Measurements from ENCODE around the gene TMTC2. TPM values are rescaled to one million over a fixed set of nuclear protein-coding genes. Genes with fewer than 3 reads are reported as not detected.
"Not testable (repeated sequence)": the region's sequence is repeated elsewhere in the genome, so short reads cannot be mapped to it uniquely, and the experiment has no call there.

The TMTC2 gene
- total and polyA plus RNA-seq, 10 of the 15 experiments (the other 5 are each of a cell fraction or from before 2014, with no cell fraction given) = 0.14 to 9.7 (median 1.2) TPM

- POLR2A ChIA-PET = no interaction called here
- CTCF ChIA-PET = no interaction called here
- H3K9ac ChIP-seq (ENCODE audit: control insufficient read depth, insufficient read depth, low read length) = no peak overlapping the region
- WGBS (ENCODE audit: insufficient coverage, insufficient replicate concordance, low lambda C conversion rate, missing lambda C conversion rate) = 40% methylated on average over 3 of the region's 3 CpGs
- FAIRE-seq = no peak
- BruUV-seq (replicated peaks) = no TSS peak
- in situ Hi-C loops (cut with MboI) (no loop called here), intact Hi-C loops (cut with micrococcal nuclease; ENCODE audit: unreplicated experiment) (no loop called here)
- no peaks in the 10 kb centered on the region for H3K4me1 ChIP-seq (ENCODE audit: control insufficient read depth, insufficient read depth, low read length)
- H3K36me3 ChIP-seq (ENCODE audit: control insufficient read depth in 2 of 2, insufficient read depth in 2 of 2, low read length in 1 of 2) = no peaks in the 10 kb centered on the region
- H3K9me3 ChIP-seq (replicated peaks; ENCODE audit: control insufficient read depth, insufficient read depth, low read length) = no peaks in the 10 kb centered on the region
- SMC1A ChIA-PET (ENCODE audit: uncharacterized antibody, unreplicated experiment) = interaction anchor here (0.6 kb wide), 1 partner anchor 1743 kb away, joined by 3 read pairs; no protein-coding TSS in a partner anchor
- RAD21 ChIA-PET (ENCODE audit: unreplicated experiment) = interaction anchor here (0.7 kb wide), 1 partner anchor 35 kb away, joined by 5 read pairs; no protein-coding TSS in a partner anchor
- H3K79me2 ChIP-seq (ENCODE audit: control insufficient read depth, insufficient read depth, low read length) = no peaks in the 10 kb centered on the region
- H3K4me3 ChIP-seq = no peak overlapping the region
- no peak overlapping the region for H3K27ac ChIP-seq (ENCODE audit: control insufficient read depth, insufficient read depth)
- TF ChIP-seq SP1 (IDR thresholded peaks at IDR 0.05; ENCODE audit: low read depth, low read length) = no peak
- TF ChIP-seq WRNIP1 (IDR thresholded peaks at IDR 0.05; ENCODE audit: borderline replicate concordance, low read depth, low read length) = no peak
- TF ChIP-seq SIX5 (IDR thresholded peaks at IDR 0.05; ENCODE audit: low read depth, low read length, severe bottlenecking) = no peak
- no peak for TF ChIP-seq SMC3 (IDR thresholded peaks at IDR 0.05; ENCODE audit: borderline replicate concordance, low read length)
- no peak for TF ChIP-seq TCF12 (IDR thresholded peaks at IDR 0.05; ENCODE audit: low read depth, low read length)
- TF ChIP-seq SREBF2 (IDR thresholded peaks at IDR 0.05; ENCODE audit: low read length) = no peak
- TF ChIP-seq RELB (IDR thresholded peaks at IDR 0.05; ENCODE audit: low read depth) = no peak
- no peak for TF ChIP-seq MEF2B (IDR thresholded peaks at IDR 0.05; ENCODE audit: partially characterized antibody, poor library complexity, severe bottlenecking)
- TF ChIP-seq, protein P1, sequence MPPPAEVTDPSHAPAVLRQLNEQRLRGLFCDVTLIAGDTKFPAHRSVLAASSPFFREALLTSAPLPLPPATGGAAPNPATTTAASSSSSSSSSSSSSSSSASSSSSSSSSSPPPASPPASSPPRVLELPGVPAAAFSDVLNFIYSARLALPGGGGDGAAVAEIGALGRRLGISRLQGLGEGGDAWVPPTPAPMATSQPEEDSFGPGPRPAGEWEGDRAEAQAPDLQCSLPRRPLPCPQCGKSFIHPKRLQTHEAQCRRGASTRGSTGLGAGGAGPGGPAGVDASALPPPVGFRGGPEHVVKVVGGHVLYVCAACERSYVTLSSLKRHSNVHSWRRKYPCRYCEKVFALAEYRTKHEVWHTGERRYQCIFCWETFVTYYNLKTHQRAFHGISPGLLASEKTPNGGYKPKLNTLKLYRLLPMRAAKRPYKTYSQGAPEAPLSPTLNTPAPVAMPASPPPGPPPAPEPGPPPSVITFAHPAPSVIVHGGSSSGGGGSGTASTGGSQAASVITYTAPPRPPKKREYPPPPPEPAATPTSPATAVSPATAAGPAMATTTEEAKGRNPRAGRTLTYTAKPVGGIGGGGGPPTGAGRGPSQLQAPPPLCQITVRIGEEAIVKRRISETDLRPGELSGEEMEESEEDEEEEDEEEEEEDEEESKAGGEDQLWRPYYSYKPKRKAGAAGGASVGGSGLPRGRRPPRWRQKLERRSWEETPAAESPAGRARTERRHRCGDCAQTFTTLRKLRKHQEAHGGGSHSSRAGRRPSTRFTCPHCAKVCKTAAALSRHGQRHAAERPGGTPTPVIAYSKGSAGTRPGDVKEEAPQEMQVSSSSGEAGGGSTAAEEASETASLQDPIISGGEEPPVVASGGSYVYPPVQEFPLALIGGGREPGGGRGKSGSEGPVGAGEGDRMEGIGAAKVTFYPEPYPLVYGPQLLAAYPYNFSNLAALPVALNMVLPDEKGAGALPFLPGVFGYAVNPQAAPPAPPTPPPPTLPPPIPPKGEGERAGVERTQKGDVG (CRISPR knock-in tag; IDR thresholded peaks at IDR 0.05) = no peak
- TF ChIP-seq RFX5 (IDR thresholded peaks at IDR 0.05; ENCODE audit: low read depth, low read length) = no peak
- H3K27me3 ChIP-seq (replicated peaks in 1 of 2; ENCODE audit: control insufficient read depth in 2 of 2, insufficient read depth in 2 of 2, low read length in 1 of 2) = no peaks in the 10 kb centered on the region
- ATAC-seq = no peak
- no peak for DNase-seq (ENCODE audit: low read depth, low spot score)
- H3K4me2 ChIP-seq (ENCODE audit: control insufficient read depth, insufficient read depth) = no peak overlapping the region
- H4K20me1 ChIP-seq (ENCODE audit: control insufficient read depth, insufficient read depth) = no peaks in the 10 kb centered on the region
- no peak overlapping the region for H2AFZ ChIP-seq (ENCODE audit: control insufficient read depth, low read depth, low read length)
These were observed 73.7 kb downstream of the TMTC2 start for GRCh38 chr12:82760423-82760822.

GRCh38 chr12:82765206-82765605 lies 78.5 kb downstream of the TMTC2 start:
- SMC1A ChIA-PET (ENCODE audit: uncharacterized antibody, unreplicated experiment) = interaction anchor here (0.7 to 1.6 kb wide), 3 partner anchors 11 to 25 kb away, joined by 3 to 4 read pairs (median 3); no protein-coding TSS in a partner anchor
- DNase-seq (ENCODE audit: low read depth, low spot score); H3K9me3 ChIP-seq (replicated peaks; ENCODE audit: control insufficient read depth, insufficient read depth, low read length); POLR2A ChIA-PET; H3K79me2 ChIP-seq (ENCODE audit: control insufficient read depth, insufficient read depth, low read length); ATAC-seq; CTCF ChIA-PET; H3K4me1 ChIP-seq (ENCODE audit: control insufficient read depth, insufficient read depth, low read length); H3K4me2 ChIP-seq (ENCODE audit: control insufficient read depth, insufficient read depth); H2AFZ ChIP-seq (ENCODE audit: control insufficient read depth, low read depth, low read length); H4K20me1 ChIP-seq (ENCODE audit: control insufficient read depth, insufficient read depth); H3K27ac ChIP-seq (ENCODE audit: control insufficient read depth, insufficient read depth); H3K9ac ChIP-seq (ENCODE audit: control insufficient read depth, insufficient read depth, low read length); intact Hi-C loops (cut with micrococcal nuclease; ENCODE audit: unreplicated experiment); in situ Hi-C loops (cut with MboI); BruUV-seq (replicated peaks); H3K36me3 ChIP-seq (ENCODE audit: control insufficient read depth in 2 of 2, insufficient read depth in 2 of 2, low read length in 1 of 2); FAIRE-seq; RAD21 ChIA-PET (ENCODE audit: unreplicated experiment); H3K4me3 ChIP-seq; H3K27me3 ChIP-seq (replicated peaks in 1 of 2; ENCODE audit: control insufficient read depth in 2 of 2, insufficient read depth in 2 of 2, low read length in 1 of 2): not testable (repeated sequence)
- 91% methylated on average over 7 of the region's 7 CpGs for WGBS (ENCODE audit: insufficient coverage, insufficient replicate concordance, low lambda C conversion rate, missing lambda C conversion rate)

Data from GM12878 (cell line).